Activated T-helper 1 cell treated with Interleukin-2 at 50 U/mL for 16 hours (primary cell): ENCODE measurements around the gene PISD.
"Not testable (repeated sequence)": the region's sequence is repeated elsewhere in the genome, so short reads cannot be mapped to it uniquely, and the experiment has no call there.

Experiments used
- DNase-seq: peaks from one replicate; pipeline ENCODE4 v3.0.0-alpha.2; 2020; ENCODE audit warnings: low read depth

Gene PISD

GRCh38 chr22:31607696-31608095, 54.3 kb downstream of the PISD start:
- DNase-seq = no peak

- no peak for DNase-seq
Observed at GRCh38 chr22:31605851-31606585, 56.0 kb downstream of the PISD start.

- DNase-seq = no peak
Observed at GRCh38 chr22:31604746-31605705, 57.0 kb downstream of the PISD start.

GRCh38 chr22:31604137-31604705, 57.8 kb downstream of the PISD start:
- no peak for DNase-seq

GRCh38 chr22:31603574-31603973, 58.4 kb downstream of the PISD start:
- no peak for DNase-seq

GRCh38 chr22:31603081-31603525, 58.9 kb downstream of the PISD start:
- DNase-seq = no peak

GRCh38 chr22:31602259-31602952, 59.6 kb downstream of the PISD start:
- DNase-seq = no peak

- DNase-seq = no peak
Observed at GRCh38 chr22:31595271-31595670, 66.7 kb downstream of the PISD start.

GRCh38 chr22:31590161-31590560, 71.9 kb downstream of the PISD start:
- DNase-seq = not testable (repeated sequence)

GRCh38 chr22:31588970-31589675, 72.9 kb downstream of the PISD start:
- DNase-seq = no peak

- no peak for DNase-seq
Observed at GRCh38 chr22:31586137-31586920, 75.7 kb downstream of the PISD start.

GRCh38 chr22:31585161-31585859, 76.7 kb downstream of the PISD start:
- no peak for DNase-seq

GRCh38 chr22:31584804-31585160, 77.2 kb downstream of the PISD start:
- no peak for DNase-seq

- no peak for DNase-seq
Observed at GRCh38 chr22:31583861-31584485, 78.0 kb downstream of the PISD start.

- no peak for DNase-seq
Observed at GRCh38 chr22:31579835-31580242, 82.2 kb downstream of the PISD start.

- no peak for DNase-seq
Observed at GRCh38 chr22:31578171-31578570, 83.8 kb downstream of the PISD start.

GRCh38 chr22:31577711-31578110, 84.3 kb downstream of the PISD start:
- DNase-seq = no peak

- no peak for DNase-seq
Observed at GRCh38 chr22:31575190-31575589, 86.8 kb downstream of the PISD start.

- DNase-seq = no peak
Observed at GRCh38 chr22:31574055-31574670, 87.9 kb downstream of the PISD start.
